ENCODE data around the gene SLK. TPM values are rescaled to one million over a fixed set of nuclear protein-coding genes. Genes with fewer than 3 reads are reported as not detected.

The SLK gene
- total and polyA plus RNA-seq, 2 of the 13 experiments (the other 11 are each of a cell fraction or from before 2014, with no cell fraction given) = 3.4 to 22.8 TPM

GRCh38 chr10:104077663-104078151, 110.8 kb downstream of the SLK start:
- ChIA-PET POLR2A (no interaction called here), CTCF (ENCODE audit: low intra/inter-chr PET ratio, low total read pairs) (no interaction called here)
- intact Hi-C loops (cut with micrococcal nuclease; ENCODE audit: unreplicated experiment) (no loop called here), in situ Hi-C loops (cut with HindIII; ENCODE audit: extremely low pct_ligation_motif_present, low pct_unique_long_range_greater_than_20kb) (no loop called here)
- no peak for TF ChIP-seq ZNF557 (CRISPR knock-in tag; IDR thresholded peaks at IDR 0.05)
- no peak for TF ChIP-seq TEAD3 (CRISPR knock-in tag; optimal IDR thresholded peaks at IDR 0.05; ENCODE audit: borderline replicate concordance)
- TF ChIP-seq ZNF563 (CRISPR knock-in tag; IDR thresholded peaks at IDR 0.05) = no peak
- no peak for TF ChIP-seq ZNF263 (CRISPR knock-in tag; IDR thresholded peaks at IDR 0.05)
- no peak for TF ChIP-seq ZSCAN30 (CRISPR knock-in tag; IDR thresholded peaks at IDR 0.05)
- no peak for TF ChIP-seq ZNF570 (CRISPR knock-in tag; IDR thresholded peaks at IDR 0.05; ENCODE audit: borderline replicate concordance)
- no peak for TF ChIP-seq NONO (IDR thresholded peaks at IDR 0.05)
- TF ChIP-seq NONO (CRISPR knock-in tag; conservative IDR thresholded peaks at IDR 0.05) = no peak
- TF ChIP-seq TRAFD1 (CRISPR knock-in tag; IDR thresholded peaks at IDR 0.05; ENCODE audit: borderline replicate concordance) = no peak
- no peak for TF ChIP-seq MLX (CRISPR knock-in tag; IDR thresholded peaks at IDR 0.05)
- no peak for TF ChIP-seq MTA3 (CRISPR knock-in tag; IDR thresholded peaks at IDR 0.05)
- no peak for TF ChIP-seq IKZF4 (CRISPR knock-in tag; IDR thresholded peaks at IDR 0.05; ENCODE audit: borderline replicate concordance, low read depth, not compliant biosample characterization)
- no peak for TF ChIP-seq ZNF552 (CRISPR knock-in tag; IDR thresholded peaks at IDR 0.05; ENCODE audit: borderline replicate concordance)
- TF ChIP-seq STAT5B (CRISPR knock-in tag; IDR thresholded peaks at IDR 0.05) = no peak
- no peak for TF ChIP-seq PAF1 (CRISPR knock-in tag; IDR thresholded peaks at IDR 0.05)
- TF ChIP-seq POGK (CRISPR knock-in tag; conservative IDR thresholded peaks at IDR 0.05) = no peak
- TF ChIP-seq ZSCAN5A (CRISPR knock-in tag; IDR thresholded peaks at IDR 0.05; ENCODE audit: borderline replicate concordance) = no peak
- no peak for TF ChIP-seq E2F1 (CRISPR knock-in tag; IDR thresholded peaks at IDR 0.05)
- TF ChIP-seq ZNF337 (CRISPR knock-in tag; IDR thresholded peaks at IDR 0.05; ENCODE audit: borderline replicate concordance, low read depth) = no peak
- no peak for TF ChIP-seq ZC3H4 (CRISPR knock-in tag; IDR thresholded peaks at IDR 0.05; ENCODE audit: borderline replicate concordance)
- no peak for DNase-seq (ENCODE audit: low spot score)
- FAIRE-seq = no peak
- H3K4me3 ChIP-seq (replicated peaks in 1 of 3; ENCODE audit: insufficient read depth in 1 of 3, low read depth in 2 of 3, low read length in 3 of 3) = no peak overlapping the region
- H3K27ac ChIP-seq (ENCODE audit: extremely low read length, insufficient read depth, low read length) = no peak overlapping the region
- H3K79me2 ChIP-seq (ENCODE audit: insufficient read depth, low read length) = no peaks in the 10 kb centered on the region
- no peak for ATAC-seq
- H3K9ac ChIP-seq (ENCODE audit: insufficient read depth, low read depth, low read length) = no peak overlapping the region
- WGBS (ENCODE audit: low lambda C conversion rate) = 24% methylated on average over 5 of the region's 5 CpGs
- H3K4me2 ChIP-seq (ENCODE audit: low read depth, low read length) = no peak overlapping the region
- no TSS peak for BruUV-seq (replicated peaks)
- no peaks in the 10 kb centered on the region for H4K20me1 ChIP-seq (ENCODE audit: insufficient read depth, low read length)
- no peaks in the 10 kb centered on the region for H3K36me3 ChIP-seq (replicated peaks in 1 of 2; ENCODE audit: control insufficient read depth in 1 of 2, insufficient read depth in 2 of 2, low read length in 2 of 2)
- H3K9me3 ChIP-seq (ENCODE audit: low read length) = no peaks in the 10 kb centered on the region
- H3K4me1 ChIP-seq (ENCODE audit: insufficient read depth, low read length) = no peaks in the 10 kb centered on the region
- H3K27me3 ChIP-seq (ENCODE audit: control insufficient read depth in 1 of 2, insufficient read depth in 2 of 2, low read length in 2 of 2) = peaks cover 0 to 33% of the 10 kb centered on the region in 2 experiments; a peak in 3 of 5 replicates
- no peak overlapping the region for H2AFZ ChIP-seq (ENCODE audit: low read length)

Data from HepG2 (cell line).